CD4-positive, alpha-beta T cell treated with Interleukin-1 beta for 1 hour (primary cell): ENCODE data around the gene LRGUK.

Source experiments
- DNase-seq, 2 donors: peaks; one replicate each; pipeline ENCODE4 v3.0.0-alpha.2; 2020 to 2022

LRGUK gene

DNA sequence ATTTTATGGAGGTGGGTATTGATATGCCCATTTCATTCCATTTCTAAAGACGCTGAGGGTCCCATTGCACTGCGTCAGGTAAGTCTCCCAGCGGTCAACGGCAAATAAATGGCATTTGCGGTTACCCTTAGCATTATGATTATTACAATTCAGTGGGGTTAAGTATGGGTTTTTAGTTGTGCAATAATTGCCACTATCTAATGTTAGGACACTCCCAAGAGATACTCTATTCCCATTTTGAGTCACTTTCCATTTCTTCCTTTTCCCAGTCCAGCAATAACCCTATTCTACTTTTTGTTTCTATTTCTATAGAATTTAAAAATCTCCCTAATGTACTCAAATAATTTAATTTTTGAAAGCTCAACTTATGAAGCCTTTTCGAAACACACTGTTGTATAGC is 185.6 kb downstream of the LRGUK start:
- no peak for DNase-seq

DNA sequence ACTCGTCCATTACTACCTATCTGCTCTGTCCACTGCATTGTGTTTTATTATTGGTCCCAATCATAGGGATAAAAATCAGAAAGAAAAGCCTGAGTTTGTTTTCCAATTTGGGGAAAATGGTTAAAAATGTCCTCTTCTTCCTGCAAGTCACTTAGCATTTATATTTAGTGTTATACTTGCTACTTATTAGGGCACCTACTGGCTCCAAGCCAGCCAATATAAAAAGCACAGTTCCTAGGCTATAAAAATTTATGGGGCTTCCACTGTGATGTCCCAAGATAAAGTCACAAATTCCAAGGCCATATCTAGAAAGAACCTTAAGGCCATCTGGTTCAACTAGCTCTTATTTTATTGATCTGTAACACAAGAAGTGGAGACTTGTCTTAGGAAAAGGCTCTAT is 186.4 kb downstream of the LRGUK start:
- no peak for DNase-seq
